ENCODE data around the gene KPNA1. TPM values are rescaled to one million over a fixed set of nuclear protein-coding genes. Genes with fewer than 3 reads are reported as not detected.
A peak's percentile ranks its signal among the peaks of the same experiment; 100 is the strongest.

The KPNA1 gene
- total RNA-seq, 1 experiment from 2014 or later = 118 TPM

- Histone ChIP-seq H3K4me3 (ENCODE audit: low read depth in 2 of 2, low read length in 2 of 2) (no peak overlapping the region), H3K36me3 (ENCODE audit: control insufficient read depth, insufficient read depth, low read length) (peaks cover under 1% of the 10 kb centered on the region; the same call in 1 of the 2 replicates), H3K4me1 (ENCODE audit: control insufficient read depth, insufficient read depth, low read length) (no peaks in the 10 kb centered on the region; the same call in 1 of the 2 replicates), H3K9me3 (ENCODE audit: control insufficient read depth, insufficient read depth, low read depth, low read length) (no peaks in the 10 kb centered on the region), H3K27ac (ENCODE audit: low read length) (no peak overlapping the region), H3K27me3 (ENCODE audit: control insufficient read depth, insufficient read depth, low read length) (no peaks in the 10 kb centered on the region)
- BruUV-seq (replicated peaks) = no TSS peak
- POLR2A ChIA-PET = no interaction called here
- CTCF ChIA-PET = no interaction called here
- in situ Hi-C loops (cut with HindIII; ENCODE audit: low pct_unique_long_range_greater_than_20kb, low sequenced_read_pairs) = no loop called here
- ATAC-seq = no peak
- no peak for TF ChIP-seq TCF7L2 (IDR thresholded peaks at IDR 0.05; ENCODE audit: low read depth, low read length)
- TF ChIP-seq, protein P1, sequence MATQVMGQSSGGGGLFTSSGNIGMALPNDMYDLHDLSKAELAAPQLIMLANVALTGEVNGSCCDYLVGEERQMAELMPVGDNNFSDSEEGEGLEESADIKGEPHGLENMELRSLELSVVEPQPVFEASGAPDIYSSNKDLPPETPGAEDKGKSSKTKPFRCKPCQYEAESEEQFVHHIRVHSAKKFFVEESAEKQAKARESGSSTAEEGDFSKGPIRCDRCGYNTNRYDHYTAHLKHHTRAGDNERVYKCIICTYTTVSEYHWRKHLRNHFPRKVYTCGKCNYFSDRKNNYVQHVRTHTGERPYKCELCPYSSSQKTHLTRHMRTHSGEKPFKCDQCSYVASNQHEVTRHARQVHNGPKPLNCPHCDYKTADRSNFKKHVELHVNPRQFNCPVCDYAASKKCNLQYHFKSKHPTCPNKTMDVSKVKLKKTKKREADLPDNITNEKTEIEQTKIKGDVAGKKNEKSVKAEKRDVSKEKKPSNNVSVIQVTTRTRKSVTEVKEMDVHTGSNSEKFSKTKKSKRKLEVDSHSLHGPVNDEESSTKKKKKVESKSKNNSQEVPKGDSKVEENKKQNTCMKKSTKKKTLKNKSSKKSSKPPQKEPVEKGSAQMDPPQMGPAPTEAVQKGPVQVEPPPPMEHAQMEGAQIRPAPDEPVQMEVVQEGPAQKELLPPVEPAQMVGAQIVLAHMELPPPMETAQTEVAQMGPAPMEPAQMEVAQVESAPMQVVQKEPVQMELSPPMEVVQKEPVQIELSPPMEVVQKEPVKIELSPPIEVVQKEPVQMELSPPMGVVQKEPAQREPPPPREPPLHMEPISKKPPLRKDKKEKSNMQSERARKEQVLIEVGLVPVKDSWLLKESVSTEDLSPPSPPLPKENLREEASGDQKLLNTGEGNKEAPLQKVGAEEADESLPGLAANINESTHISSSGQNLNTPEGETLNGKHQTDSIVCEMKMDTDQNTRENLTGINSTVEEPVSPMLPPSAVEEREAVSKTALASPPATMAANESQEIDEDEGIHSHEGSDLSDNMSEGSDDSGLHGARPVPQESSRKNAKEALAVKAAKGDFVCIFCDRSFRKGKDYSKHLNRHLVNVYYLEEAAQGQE (IDR thresholded peaks at IDR 0.05; ENCODE audit: insufficient read depth in 1 of 2, low read depth in 2 of 2, low read length in 1 of 2) = no peak
- no peak; the same call in 1 of the 2 replicates for TF ChIP-seq CTCF (IDR thresholded peaks at IDR 0.05)
- TF ChIP-seq SIN3A (IDR thresholded peaks at IDR 0.05; ENCODE audit: borderline replicate concordance, insufficient read depth, low read depth, low read length) = no peak
- intact Hi-C loops (cut with micrococcal nuclease; ENCODE audit: unreplicated experiment) = loop anchor here (10.0 kb wide), 1 partner anchor 553 kb away; the partner anchor contains the start of genes EAF2 and IQCB1
- no peak for DNase-seq (ENCODE audit: low read depth, low spot score)
Measured at GRCh38 chr3:122387709-122388108, 127.0 kb downstream of the KPNA1 start.

DNA sequence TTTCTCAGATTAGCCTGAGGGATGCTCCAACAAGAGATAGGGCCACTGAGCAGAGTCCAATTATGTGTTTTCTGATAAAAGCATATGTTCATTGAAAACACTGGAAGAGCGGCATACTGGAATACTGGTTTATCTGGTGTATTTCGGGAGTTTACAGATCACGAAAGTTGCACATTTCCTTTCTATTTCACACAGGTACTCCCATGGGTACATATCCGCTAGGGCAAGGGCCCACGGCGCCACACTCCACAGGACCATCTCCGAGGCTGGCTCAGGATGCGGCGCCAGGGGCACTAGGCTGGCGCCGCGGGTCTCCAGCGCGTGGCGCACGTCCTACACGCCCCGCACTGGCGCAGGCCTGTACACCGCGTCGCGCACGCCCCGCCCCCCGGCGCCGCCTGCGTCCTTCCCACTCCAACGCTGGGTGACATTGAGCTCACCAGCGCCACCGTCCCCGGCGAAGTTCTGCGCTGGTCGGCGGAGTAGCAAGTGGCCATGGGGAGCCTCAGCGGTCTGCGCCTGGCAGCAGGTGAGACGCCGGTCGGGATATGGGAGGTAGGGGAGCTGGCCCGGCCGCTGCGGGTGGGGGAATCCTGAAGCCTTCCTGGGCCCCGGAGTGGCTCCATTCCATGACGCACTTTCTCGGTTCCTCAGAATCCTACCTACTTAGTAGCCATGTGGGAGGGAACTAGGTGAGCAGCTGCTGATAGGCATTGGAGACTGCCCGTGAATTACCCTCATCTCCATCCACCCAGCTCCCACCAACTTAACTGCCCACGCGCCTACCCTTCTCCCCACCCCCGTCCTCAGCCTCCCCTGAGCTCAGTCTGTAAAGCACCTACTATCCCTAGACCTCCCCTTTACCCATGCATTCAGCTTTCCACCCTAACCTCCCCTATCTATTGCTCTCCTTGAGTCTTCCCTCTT, 130.7 kb downstream of the KPNA1 start, which contains the start of gene FAM162A:
FAM162A (plus strand) TSS at position 412 of the 927 bp plus-strand sequence; CDS start at position 496, 84 bp downstream.
- POLR2A ChIA-PET = interaction anchor here (0.6 to 1.3 kb wide), 6 partner anchors 9 to 812 kb away, joined by 3 to 5 read pairs (median 4); partner anchors contain the start of gene WDR5B
- H3K27ac ChIP-seq (ENCODE audit: low read length) = peak within 1 kb of the TSS; percentile 94
- CTCF ChIA-PET = interaction anchor here (0.6 to 1.5 kb wide), 6 partner anchors 9 to 837 kb away, joined by 3 to 10 read pairs (median 5); partner anchors contain the start of gene WDR5B
- DNase-seq (ENCODE audit: low read depth, low spot score) = peak; percentile 74
- TF ChIP-seq SIN3A (IDR thresholded peaks at IDR 0.05; ENCODE audit: borderline replicate concordance, insufficient read depth, low read depth, low read length) = peak; percentile 87; the same call in 1 of the 2 replicates
- TF ChIP-seq, protein P1 (IDR thresholded peaks at IDR 0.05; ENCODE audit: insufficient read depth in 1 of 2, low read depth in 2 of 2, low read length in 1 of 2) = peak in 1 of 2 experiments; percentile 71; a peak in 1 of 4 replicates
- TF ChIP-seq CTCF (IDR thresholded peaks at IDR 0.05) = peak; percentile 95
- TF ChIP-seq POLR2AphosphoS5 (IDR thresholded peaks at IDR 0.05; ENCODE audit: low read depth, low read length) = peak; percentile 89
- TF ChIP-seq TCF7L2 (IDR thresholded peaks at IDR 0.05; ENCODE audit: low read depth, low read length) = 0 out of 2 replicates have a peak, but pooled peaks have one; percentile 35
- in situ Hi-C loops (cut with HindIII; ENCODE audit: low pct_unique_long_range_greater_than_20kb, low sequenced_read_pairs) = no loop called here
- intact Hi-C loops (cut with micrococcal nuclease; ENCODE audit: unreplicated experiment) = loop anchor here (1.0 to 10.0 kb wide), 2 partner anchors 32 to 549 kb away; partner anchors contain the start of genes EAF2, IQCB1 and WDR5B
- no TSS peak for BruUV-seq (replicated peaks)
- peaks cover 5% of the 10 kb centered on the region; the same call in 1 of the 2 replicates for H3K4me1 ChIP-seq (ENCODE audit: control insufficient read depth, insufficient read depth, low read length)
- H3K36me3 ChIP-seq (ENCODE audit: control insufficient read depth, insufficient read depth, low read length) = peaks cover 3% of the 10 kb centered on the region; the same call in 1 of the 2 replicates
- H3K4me3 ChIP-seq (ENCODE audit: low read depth in 2 of 2, low read length in 2 of 2) = peak within 1 kb of the TSS; percentile 66 to 93
- no peaks in the 10 kb centered on the region for H3K9me3 ChIP-seq (ENCODE audit: control insufficient read depth, insufficient read depth, low read depth, low read length)
- H3K27me3 ChIP-seq (ENCODE audit: control insufficient read depth, insufficient read depth, low read length) = no peaks in the 10 kb centered on the region
- ATAC-seq = peak; percentile 99

Measured in Panc1 (cell line).